GM19023 (cell line): Measurements from ENCODE around the gene NPY4R2.
"Not testable (repeated sequence)": the region's sequence is repeated elsewhere in the genome, so short reads cannot be mapped to it uniquely, and the experiment has no call there.

ENCODE experiments used
- ATAC-seq: cut with Tn5 transposase; IDR thresholded peaks from one replicate; pipeline ENCODE4 v1.9.1; 2021; ENCODE audit warnings: mild to moderate bottlenecking, moderate library complexity; ENCODE audit not compliant: unreplicated experiment

The NPY4R2 gene

DNA sequence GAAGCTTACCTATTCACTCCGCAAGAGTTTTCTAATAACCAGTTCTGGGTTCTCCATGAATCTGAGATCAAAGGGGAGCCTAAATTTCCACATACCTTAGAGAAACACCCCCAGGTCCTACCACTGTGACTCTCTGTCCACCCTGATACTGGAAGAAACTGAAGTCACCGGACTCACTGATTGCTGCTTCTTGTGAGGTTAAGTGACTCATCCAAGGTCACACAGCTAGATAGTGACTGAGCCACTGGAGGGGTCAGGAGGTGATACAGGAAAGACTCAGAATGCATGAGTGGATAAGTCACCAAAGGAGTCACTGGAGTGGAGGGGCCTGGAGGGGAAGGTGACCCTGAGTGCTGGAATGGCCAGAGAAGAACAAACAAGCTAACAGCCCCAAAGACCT is 9.8 kb downstream of the NPY4R2 start:
- not testable (repeated sequence) for ATAC-seq

GRCh38 chr10:47932824-47933223 is 14.4 kb downstream of the NPY4R2 start:
- ATAC-seq: not testable (repeated sequence)

DNA sequence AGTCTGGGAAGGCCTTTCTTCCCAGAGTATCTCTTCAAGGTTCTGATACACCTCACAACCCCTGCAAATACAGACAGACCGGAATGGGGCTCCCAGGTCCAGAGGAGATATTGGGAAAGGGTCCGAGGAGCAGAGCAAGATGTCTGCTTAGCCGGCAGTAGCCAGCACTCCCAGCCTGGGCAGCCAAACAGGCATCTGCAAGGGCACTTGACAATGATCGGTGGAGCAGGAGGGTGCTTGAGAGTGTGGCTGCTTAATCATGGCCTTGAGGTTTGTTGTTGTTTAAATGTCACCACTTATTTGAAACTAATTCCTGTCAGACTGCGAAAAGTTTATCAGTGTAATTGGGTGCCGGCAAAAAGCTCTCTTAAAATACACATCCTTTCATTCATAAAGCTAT is 15.0 kb downstream of the NPY4R2 start:
- ATAC-seq: not testable (repeated sequence)

- ATAC-seq: not testable (repeated sequence)
These were observed 18.3 kb downstream of the NPY4R2 start for GRCh38 chr10:47936772-47937228.

DNA sequence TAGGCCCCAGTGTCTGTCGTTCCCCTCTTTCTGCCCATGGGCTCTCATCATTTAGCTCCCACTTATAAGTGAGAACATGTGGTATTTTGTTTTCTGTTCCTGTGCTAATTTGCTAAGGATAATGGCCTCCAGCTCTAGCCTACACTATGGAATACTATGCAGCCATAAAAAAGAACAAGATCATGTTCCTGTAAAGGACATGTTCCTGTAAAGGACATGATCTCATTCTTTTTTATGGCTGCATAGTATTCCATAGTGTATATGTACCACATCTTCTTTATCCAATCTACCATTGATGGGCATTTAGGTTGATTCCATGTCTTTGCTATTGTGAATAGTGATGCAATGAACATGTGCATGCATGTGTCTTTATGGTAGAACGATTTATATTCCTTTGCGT is 19.2 kb downstream of the NPY4R2 start:
- ATAC-seq: not testable (repeated sequence)

DNA sequence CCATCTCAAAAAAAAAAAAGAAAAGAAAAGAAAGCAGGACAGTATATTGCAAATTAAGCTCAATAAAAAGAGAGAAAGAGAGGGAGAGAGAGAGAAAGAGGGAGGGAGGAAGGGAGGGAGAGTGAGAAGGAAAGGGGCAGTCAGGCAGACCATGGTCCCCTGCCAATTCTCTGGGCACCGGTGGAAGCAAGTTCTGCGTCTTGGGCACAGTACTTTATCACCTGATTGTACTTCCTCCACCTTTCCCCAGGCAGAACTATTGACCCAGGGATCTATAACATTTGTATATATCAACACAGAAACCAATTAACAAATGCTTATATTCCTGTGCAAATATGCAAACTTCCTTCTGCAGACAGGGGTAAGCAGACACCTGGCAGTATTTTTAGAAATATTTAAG is 22.4 kb downstream of the NPY4R2 start:
- not testable (repeated sequence) for ATAC-seq

- ATAC-seq: not testable (repeated sequence)
These were observed 22.9 kb downstream of the NPY4R2 start for GRCh38 chr10:47941379-47941778.

DNA sequence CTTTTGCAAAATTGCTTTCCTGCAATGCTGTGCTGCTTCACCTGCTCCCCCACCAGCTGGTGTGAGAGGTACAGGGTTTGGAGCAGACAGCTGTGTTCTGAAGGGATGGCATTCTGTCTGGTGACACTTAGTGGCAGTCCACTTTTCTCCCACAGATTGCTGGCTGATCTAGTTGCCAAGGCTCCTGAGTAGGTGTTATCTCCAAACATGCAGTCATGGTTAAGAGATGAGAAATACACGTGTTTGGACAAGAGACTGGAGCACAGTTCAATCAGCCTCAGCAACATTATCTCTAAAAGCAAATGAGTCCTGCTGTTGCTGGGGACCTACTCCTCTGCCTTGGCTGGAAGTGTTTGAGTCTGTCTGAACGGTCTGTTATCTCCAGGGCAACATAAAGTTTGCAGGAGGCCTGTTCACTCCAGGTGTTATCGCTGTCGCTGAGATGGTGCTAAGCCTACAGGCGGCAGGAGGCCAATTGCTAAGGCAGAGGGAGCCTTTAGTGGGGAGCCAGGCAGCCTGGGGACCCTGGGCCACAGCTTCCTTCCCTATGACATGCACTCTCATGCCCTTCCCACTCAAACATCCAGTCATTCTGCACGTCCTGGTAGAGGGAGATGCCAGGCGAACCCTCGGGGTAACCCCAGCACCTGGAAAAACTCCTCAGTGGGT is 24.0 kb downstream of the NPY4R2 start:
- not testable (repeated sequence) for ATAC-seq

DNA sequence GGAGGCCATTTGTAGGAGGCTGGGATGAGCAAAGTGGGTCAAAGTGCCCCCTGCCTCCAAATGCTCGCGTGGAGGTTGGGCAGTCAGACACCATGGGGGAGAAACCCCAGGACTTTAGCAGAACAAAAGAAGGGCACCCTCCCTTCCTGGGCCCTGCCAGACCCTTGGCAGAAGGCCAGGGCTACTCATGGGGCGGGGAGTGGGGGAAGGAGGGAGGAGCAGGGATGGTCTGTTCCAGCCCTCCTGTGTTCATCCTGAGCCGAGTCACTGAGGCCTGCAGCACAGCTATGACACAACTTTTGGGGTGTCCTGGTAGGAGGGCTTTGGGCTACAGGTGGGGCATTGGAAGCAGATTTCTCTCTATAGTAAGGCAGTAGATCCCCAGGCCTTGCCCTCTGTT is 24.9 kb downstream of the NPY4R2 start:
- not testable (repeated sequence) for ATAC-seq

DNA sequence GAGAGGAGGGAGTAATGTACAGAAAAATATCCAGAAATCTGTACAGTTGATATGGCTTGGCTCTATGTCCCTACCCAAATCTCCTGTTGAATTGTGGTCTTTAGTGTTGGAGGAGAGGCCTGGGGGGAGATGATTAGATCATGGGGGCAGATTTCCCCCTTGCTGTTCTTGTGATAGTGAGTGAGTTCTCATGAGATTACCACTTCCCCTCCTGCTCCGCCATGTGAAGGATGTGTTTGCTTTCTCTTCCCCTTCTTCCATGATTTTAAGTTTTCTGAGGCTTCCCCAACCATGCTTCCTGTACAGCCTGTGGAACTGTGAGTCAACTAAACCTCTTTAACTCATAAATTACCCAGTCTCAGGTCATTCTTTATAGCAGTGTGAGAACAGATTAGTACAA is 29.0 kb downstream of the NPY4R2 start:
- ATAC-seq: not testable (repeated sequence)

- not testable (repeated sequence) for ATAC-seq
These were observed 38.7 kb downstream of the NPY4R2 start for GRCh38 chr10:47957158-47957557.

GRCh38 chr10:47959677-47960076 is 41.2 kb downstream of the NPY4R2 start:
- ATAC-seq: not testable (repeated sequence)

- ATAC-seq: not testable (repeated sequence)
These were observed 42.2 kb downstream of the NPY4R2 start for GRCh38 chr10:47960699-47961098.

- ATAC-seq: not testable (repeated sequence)
These were observed 44.3 kb downstream of the NPY4R2 start for GRCh38 chr10:47962785-47963184.

DNA sequence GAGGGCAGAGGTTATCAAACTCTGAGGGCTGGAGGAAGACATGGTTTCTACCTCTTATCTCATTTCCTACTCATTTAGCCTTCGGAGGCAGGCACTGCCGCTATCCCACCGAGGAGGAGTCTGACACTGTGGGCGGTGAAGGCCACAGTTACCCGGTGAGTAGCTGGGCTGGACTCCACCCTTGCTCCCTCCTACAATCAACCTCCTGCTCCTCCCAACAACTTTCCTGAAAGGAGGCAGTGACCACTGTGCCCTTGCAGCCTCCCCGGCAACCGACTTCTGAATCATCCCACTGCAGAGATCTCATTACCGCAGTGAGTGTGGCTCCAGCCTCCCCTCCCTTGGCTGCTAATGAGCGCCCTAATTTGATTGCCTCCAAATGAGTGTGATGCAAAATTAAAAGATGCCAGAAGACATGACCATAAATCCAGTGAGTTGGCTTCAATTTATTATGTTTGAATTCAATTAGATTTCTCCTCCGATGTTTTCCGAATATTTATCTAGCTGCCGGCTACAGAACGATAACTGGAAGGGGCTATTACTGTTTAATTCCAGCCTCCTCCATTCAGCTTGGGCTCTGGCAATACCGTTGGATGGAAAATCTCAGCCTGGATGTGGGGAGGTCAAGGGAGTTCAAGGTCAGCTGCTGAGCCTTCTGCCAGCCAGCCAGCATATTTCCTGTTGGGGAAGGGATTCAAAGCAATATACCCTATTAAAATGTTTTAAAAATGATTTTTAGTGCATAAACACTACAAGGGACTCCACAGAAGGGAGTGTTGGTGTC is 46.0 kb downstream of the NPY4R2 start:
- ATAC-seq: not testable (repeated sequence)

- peak; percentile 96 for ATAC-seq
These were observed 50.5 kb downstream of the NPY4R2 start for GRCh38 chr10:47968988-47969387.

GRCh38 chr10:47970047-47970446 is 51.6 kb downstream of the NPY4R2 start:
- not testable (repeated sequence) for ATAC-seq

- ATAC-seq: not testable (repeated sequence)
These were observed 53.1 kb downstream of the NPY4R2 start for GRCh38 chr10:47971598-47971997.

GRCh38 chr10:47972077-47972476 is 53.6 kb downstream of the NPY4R2 start:
- ATAC-seq: not testable (repeated sequence)
